ENCODE measurements around the gene PTPN20.
"Not testable (repeated sequence)": the region's sequence is repeated elsewhere in the genome, so short reads cannot be mapped to it uniquely, and the experiment has no call there.

PTPN20 gene, protein sequence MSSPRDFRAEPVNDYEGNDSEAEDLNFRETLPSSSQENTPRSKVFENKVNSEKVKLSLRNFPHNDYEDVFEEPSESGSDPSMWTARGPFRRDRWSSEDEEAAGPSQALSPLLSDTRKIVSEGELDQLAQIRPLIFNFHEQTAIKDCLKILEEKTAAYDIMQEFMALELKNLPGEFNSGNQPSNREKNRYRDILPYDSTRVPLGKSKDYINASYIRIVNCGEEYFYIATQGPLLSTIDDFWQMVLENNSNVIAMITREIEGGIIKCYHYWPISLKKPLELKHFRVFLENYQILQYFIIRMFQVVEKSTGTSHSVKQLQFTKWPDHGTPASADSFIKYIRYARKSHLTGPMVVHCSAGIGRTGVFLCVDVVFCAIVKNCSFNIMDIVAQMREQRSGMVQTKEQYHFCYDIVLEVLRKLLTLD

GRCh38 chr10:46911144-46911876 is at the start of gene PTPN20:
Gene PTPN20, plus strand, starts transcription at chr10:46911428. Its CDS starts 21,072 bp downstream, at chr10:46932500.
- not testable (repeated sequence) for DNase-seq (ENCODE audit: low spot score)

DNA sequence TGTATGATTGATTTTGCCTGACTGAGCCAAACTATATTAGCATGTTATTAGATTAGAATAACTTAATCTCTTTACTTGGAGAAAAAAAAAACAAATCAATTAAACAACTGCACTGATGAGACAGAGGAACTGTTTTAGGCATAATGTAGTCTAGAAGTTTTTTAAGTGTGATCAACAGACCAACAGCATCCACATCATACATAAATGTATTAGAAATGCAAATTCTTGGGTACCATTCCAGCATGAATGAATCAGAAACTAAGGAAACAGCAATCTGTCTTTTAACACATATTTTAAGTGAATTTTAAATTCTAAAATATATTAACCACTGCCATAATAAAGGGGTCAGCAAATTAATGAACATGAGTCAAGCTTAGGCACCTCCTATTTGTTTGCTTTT is 41.5 kb upstream of the PTPN20 start:
- DNase-seq (ENCODE audit: low spot score), result not testable (repeated sequence)

DNA sequence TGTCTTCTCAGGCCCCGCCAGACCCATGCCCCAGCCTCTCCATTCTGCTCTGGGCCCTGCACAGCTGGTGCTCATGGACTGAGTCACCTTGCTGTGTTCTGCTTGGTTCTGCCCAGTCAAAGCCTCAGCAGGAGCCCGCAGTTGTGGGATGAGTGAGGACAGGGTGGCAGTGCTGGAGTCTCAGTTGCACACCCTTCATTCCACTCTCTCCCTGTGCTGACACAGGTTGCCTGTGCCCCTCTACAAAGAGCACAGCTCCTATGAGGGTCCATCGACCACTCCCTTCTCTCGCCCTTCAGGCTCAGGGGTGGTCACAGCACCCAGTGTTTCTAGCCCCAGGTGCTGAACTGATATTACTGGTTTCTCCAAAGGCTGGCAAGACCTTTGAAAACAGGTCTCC is 39.6 kb upstream of the PTPN20 start:
- not testable (repeated sequence) for DNase-seq (ENCODE audit: low spot score)

GRCh38 chr10:46875304-46875703 is 35.9 kb upstream of the PTPN20 start:
- DNase-seq (ENCODE audit: low spot score), result not testable (repeated sequence)

DNA sequence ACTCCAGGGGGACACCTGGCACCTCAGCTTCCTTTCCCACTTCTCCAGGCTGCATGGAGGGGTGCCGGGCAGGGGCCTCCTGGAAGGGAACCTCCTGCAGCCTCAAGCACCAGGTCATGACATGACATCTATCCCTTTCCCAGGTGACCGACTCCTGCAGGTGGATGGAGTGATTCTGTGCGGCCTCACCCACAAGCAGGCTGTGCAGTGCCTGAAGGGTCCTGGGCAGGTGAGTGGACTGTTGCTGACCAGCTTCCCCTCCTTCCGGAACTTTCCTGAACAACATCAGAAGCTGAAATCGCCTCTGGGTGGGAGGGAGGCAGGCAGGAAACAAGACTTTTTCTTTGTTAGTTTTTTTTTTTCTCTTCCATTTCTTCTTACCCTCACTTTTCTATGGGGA is 34.5 kb upstream of the PTPN20 start:
- not testable (repeated sequence) for DNase-seq (ENCODE audit: low spot score)

DNA sequence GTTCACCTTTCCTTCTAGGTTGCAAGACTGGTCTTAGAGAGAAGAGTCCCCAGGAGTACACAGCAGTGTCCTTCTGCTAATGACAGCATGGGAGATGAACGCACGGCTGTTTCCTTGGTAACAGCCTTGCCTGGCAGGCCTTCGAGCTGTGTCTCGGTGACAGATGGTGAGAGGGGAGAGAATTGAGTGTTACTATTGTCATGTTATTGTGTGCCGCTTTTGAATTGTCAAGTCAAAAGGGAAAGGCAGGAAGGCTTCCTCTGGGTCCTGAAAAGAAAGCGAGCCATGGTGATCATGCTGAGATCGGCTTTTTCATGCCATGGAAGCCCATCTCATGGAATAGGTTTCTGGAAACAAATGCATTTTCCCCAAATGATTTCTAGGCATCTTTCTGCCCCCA is 32.5 kb upstream of the PTPN20 start:
- DNase-seq (ENCODE audit: low spot score), result not testable (repeated sequence)

GRCh38 chr10:46890813-46891611 is 20.2 kb upstream of the PTPN20 start:
- DNase-seq (ENCODE audit: low spot score), result not testable (repeated sequence)

DNA sequence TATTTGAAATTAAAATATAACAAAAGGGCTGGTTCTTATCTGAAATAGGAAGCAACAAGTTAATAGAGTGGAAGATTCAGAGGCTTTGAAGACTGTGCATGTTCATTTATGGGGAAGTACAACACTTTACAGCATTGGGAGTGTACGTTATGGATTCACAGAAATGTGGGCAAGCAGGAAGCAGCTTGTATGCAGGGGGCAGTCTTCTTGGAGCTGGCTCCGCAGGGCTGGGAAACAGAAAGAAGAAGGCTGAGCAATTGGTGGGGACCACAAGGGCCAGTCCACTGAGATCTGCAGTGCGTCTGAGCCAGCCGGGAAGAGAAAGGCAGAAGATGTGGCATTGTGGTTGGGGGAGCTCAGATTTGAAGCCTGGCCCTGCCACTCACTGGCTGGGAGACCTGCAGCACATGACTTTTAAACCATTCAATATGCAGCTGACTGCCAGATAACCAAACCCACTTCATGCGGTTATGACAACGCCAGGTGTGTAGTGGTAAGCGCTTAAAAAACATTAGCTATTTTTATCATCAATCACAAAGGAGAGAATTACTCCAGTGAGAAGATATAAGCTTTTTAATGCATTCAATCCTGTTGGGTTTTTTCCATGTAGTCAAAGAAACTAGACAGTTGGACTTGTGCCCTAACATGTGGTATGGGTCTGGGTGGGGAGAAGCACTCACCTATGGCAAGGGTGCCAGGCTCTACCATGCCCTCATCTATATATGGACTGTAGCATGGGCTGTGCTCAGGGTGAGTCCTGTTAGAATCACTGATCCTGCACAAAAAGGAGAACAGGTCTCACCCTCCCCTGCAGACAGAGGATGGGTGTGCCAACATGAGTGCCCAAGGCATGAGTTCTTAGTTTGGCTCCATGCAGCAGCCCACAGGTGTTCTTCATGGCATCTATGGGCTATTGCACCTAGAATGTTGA is 14.2 kb upstream of the PTPN20 start:
- DNase-seq (ENCODE audit: low spot score), result not testable (repeated sequence)

DNA sequence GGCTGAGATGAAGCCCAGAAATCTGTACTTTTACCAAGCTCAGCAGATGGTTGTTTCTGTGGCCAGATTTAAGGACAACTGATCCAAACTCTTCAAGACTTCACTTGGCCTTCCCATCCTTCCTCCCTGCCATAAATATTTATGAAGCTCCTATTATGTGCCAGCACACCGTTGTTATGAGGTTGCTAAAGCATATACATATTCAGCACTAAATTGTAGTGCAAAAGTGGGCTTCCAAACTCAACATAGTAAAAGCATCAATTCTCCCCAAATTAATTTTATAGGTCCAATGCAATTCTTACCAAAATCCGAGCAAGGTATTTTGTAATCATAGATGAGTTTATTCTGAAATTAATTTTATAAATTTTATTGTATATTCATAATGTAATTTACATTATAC is 10.0 kb upstream of the PTPN20 start:
- not testable (repeated sequence) for DNase-seq (ENCODE audit: low spot score)

DNA sequence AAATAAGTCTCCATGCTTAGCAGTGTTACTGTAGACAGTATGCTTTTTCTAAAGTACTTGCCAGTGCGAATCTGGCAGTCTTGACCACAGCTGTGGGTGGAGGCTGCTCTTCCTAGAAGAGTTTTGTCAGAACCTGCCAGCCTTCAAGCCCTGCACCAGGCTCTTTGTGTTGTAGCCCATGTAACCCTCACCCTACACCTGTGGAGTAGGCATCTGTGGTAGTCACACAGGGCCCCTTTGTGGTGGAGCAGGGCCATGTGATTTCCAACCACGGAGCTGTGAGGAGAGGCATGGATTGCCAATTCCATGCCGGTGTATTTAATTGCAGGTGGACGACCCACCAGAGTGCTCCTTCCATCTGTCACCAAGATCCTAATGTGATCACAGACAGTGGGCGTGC is 7.4 kb upstream of the PTPN20 start:
- not testable (repeated sequence) for DNase-seq (ENCODE audit: low spot score)

DNA sequence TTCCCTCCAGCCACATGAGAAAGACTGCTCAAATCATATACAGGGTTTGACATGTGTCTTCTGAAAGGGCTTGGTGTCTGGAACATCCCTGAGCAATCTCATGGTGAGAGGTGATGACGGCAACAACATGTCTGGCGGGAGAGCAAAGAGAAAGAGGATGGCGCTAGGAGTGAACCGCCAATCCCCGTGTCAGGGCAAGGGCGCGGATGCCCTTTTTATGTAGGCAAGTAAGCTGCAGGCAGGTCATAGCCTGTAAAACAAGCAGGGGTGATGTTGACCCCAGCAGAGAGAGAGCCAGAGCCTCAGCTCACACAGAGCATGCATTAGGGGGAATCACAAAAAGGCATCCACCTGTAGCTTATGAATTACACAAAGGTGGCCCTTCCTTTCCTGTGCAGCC is 4.9 kb upstream of the PTPN20 start:
- not testable (repeated sequence) for DNase-seq (ENCODE audit: low spot score)

DNA sequence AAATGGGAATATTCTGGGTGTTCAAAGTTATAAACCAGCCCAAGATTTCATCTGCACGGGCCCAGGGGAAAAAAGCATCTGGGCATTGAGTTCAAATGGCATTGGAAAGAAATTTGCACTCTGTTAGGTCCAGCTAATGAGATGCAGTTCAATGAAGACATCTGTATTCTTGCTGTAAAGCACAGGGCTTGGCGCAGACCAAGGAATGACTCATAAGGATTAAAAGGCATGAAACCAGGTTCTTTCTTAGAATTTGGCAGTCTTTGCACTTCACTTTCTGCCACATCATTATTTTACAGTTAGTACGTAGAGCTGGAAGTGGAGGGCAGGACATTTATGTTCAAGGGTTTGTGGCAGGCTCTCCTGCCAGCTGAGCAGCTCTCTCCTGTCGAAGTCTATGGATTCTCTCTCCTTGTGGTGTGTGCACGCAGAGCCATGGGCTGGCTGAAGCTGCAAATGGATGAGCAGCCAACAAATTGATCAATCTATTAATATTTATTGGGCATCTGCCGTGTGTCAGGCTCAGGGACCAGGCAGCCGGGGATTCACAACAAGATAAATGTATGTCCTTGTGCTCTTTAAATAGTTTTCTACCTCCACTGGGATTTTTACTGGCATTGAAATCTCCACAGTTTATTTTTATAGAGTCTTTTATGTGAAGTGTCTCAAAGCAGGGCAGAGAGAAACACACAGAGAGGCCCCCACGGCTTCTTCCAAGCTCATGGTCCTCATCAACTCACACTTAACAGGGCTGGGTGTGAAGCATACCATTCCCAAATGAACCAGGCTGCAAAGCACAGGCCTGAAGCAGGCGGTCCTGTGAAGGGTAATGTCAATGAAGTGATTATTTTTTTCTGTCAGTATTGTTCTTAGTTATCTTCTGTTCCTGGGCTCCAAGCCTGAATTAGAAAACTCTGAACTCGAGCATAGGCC is 3.8 kb upstream of the PTPN20 start:
- not testable (repeated sequence) for DNase-seq (ENCODE audit: low spot score)

DNA sequence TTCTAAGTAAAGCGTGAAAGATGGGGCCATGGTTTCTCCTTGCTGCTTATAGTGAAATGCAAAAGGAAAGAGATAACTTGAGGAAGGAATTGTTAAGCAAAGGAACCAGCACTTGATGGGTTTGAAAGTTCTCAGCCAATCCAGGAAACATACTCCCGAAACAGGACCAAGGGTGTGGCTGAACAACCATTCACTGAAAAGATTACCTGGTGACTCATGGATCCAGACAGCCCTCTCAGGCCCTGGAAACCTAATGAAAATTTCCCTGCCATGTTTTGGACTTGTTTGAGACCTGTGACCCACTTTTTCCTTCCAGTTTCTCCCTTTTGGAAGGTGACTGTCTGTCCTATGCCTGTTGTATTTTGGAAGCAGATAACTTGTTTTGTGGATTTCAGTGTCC is 11.3 kb downstream of the PTPN20 start:
- not testable (repeated sequence) for DNase-seq (ENCODE audit: low spot score)

GRCh38 chr10:46925156-46925555 is 13.9 kb downstream of the PTPN20 start:
- DNase-seq (ENCODE audit: low spot score), result not testable (repeated sequence)

GRCh38 chr10:46925853-46926252 is 14.6 kb downstream of the PTPN20 start:
- DNase-seq (ENCODE audit: low spot score), result not testable (repeated sequence)

GRCh38 chr10:46928810-46929209 is 17.6 kb downstream of the PTPN20 start:
- not testable (repeated sequence) for DNase-seq (ENCODE audit: low spot score)

- DNase-seq (ENCODE audit: low spot score), result not testable (repeated sequence)
Measured at GRCh38 chr10:46932383-46932782, 21.2 kb downstream of the PTPN20 start.

GRCh38 chr10:46941091-46941490 is 29.9 kb downstream of the PTPN20 start:
- DNase-seq (ENCODE audit: low spot score), result not testable (repeated sequence)

DNA sequence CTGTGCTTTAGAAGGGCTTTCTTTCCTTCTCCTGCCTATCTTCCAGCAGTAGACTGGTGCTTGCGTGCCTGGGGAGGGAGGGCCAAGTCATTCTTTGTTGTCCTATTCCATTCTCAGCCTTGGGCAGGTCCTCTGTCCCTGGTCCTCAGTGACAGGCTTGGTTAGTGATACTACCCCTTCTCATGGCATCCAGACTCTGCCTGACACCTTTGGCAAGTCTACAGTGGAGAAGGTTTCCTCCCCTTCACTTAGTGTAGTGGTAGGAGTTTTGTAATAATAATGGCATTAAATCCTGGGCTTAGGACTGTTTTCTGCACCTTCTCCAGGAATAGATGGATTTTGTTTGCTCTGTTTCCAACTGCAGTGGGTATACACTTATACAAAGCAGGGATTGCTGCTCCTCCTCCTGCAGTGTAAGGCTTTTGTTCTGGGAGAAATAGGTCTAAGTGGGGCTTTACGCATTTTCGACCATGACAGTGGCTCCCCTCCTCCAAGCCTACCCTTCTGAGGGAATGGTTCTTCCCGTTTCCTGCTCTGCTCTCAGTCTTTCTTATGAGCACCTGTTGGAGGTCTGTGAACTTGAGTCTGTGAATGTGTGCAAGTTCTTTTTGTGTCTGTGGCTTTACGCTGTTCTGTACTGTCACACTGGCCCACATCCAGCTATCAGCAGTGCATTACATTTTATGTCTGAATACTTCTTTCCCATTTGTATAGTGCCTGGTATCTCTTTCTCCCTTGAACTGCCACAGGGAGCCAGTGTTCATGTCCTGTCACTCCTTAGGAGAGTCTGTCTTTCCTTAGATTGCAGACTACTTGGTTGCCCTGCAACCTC is 37.7 kb downstream of the PTPN20 start:
- DNase-seq (ENCODE audit: low spot score), result not testable (repeated sequence)

Data from hematopoietic multipotent progenitor cell treated with erythropoietin and hydrocortisone succinate and interleukin-3 and kit ligand, for 17 days (in vitro differentiated cells).